ENCODE results near the gene USP10.
"Not testable (repeated sequence)": the region's sequence is repeated elsewhere in the genome, so short reads cannot be mapped to it uniquely, and the experiment has no call there.

The USP10 gene

DNA sequence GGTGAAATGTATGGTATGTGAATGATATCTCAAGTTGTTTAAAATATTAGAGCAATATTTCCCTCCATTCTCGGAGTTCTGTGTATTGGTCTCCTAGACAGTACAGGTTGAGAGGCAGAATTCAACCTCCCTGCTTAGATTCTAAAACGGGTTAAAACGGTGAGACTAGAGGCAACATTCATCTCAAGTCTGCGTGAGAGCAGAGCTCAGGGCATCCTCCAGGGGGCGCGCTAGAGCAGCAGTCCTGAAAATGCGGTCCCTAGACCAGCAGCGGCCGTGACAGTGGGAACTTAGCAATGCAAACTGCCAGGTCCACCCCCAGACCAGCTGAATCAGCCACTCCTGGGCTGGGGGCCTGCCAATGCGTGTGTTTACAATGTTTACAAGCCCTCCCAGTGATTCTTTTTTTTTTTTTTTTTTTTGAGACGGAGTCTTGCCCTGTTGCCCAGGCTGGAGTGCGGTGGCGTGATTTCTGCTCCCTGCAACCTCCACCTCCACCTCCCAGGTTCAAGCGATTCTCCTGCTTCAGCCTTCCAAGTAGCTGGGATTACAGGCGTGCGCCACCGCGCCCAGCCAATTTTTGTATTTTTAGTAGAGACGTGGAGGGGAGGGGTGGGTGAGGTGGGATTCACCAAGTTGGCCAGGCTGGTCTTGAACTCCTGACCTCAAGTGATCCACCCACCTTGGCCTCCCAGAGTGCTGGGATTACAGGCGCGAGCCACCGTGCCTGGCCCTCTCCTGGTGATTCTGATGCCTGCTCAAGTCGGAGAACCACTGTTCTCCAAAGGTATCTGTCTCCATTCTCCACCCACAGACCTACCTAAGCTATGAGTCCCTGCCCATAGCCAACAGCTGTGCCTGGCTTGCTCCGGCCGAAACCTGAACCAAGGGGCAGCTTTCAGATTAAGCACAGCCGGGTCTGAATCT lies 27.3 kb upstream of the USP10 start:
- no peak for DNase-seq (ENCODE audit: low read depth, low spot score)

DNA sequence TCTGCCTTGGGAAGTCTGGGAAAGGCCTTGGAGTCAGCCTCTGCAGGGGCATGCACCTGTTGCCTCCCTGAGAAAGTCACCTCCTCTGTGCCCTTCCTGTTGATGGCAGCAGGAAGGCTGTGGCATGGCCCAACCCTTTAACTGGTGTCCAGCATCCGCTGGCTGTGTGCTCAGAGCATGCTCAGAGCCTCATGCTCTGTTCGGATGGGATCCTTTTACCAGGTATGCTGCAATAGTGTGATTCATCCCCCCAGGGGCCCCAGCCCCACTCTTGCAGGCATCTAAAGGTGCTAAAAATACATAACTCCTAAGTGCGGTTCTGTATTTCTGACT lies 26.6 kb upstream of the USP10 start:
- DNase-seq (ENCODE audit: low read depth, low spot score), result no peak

DNA sequence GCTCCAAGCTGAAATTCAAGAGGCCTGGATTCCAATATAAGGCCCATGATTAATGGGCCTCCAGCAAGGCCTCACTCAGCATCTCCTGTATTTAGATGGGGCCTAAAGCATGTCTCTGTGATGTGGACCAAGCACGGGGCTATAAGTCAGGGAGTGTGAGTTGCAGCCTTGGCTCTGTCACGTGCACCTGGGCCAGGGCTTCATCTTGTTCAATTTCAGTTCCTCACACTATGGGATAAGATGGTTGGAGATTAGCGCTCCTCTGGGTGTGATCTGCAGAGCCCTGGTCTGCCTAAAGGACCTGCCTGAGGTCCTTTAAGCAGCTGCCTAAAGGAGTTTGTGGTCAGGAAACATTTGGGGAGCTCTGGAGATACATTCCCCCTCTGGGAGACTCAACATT lies 26.2 kb upstream of the USP10 start:
- DNase-seq (ENCODE audit: low read depth, low spot score), result no peak

DNA sequence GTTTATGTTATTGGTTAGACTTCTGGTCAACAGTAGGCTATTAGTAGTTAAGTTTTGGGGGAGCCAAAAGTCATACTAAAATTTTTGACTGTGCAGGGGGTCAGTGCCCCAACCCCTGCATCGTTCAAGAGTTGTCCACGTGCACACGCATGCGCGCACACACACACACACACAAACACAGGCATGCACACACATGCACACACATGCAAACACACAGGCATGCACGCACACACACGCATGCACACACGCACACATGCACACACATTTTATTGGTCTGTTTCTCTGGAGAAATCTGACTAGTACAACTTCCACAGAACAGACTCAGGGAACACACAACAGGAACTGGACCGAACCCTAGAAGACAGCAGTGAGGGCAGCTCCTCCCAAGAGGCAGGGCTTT lies 24.4 kb upstream of the USP10 start:
- no peak for DNase-seq (ENCODE audit: low read depth, low spot score)

DNA sequence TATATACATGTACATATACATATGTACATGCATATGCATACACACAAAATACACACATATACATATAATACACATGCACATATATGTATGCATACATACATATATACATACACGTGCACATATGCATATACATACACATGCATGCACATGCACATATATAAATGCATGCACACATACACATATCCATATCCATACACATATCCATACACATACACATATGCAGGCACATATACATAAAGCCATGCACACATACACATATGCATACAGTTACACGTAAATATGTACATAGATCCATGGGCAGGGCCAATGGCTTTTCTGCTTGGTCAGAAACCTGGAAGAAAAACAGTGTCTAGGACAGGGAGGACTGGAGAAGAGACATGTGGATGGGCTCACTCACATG lies 23.9 kb upstream of the USP10 start:
- DNase-seq (ENCODE audit: low read depth, low spot score), result no peak

DNA sequence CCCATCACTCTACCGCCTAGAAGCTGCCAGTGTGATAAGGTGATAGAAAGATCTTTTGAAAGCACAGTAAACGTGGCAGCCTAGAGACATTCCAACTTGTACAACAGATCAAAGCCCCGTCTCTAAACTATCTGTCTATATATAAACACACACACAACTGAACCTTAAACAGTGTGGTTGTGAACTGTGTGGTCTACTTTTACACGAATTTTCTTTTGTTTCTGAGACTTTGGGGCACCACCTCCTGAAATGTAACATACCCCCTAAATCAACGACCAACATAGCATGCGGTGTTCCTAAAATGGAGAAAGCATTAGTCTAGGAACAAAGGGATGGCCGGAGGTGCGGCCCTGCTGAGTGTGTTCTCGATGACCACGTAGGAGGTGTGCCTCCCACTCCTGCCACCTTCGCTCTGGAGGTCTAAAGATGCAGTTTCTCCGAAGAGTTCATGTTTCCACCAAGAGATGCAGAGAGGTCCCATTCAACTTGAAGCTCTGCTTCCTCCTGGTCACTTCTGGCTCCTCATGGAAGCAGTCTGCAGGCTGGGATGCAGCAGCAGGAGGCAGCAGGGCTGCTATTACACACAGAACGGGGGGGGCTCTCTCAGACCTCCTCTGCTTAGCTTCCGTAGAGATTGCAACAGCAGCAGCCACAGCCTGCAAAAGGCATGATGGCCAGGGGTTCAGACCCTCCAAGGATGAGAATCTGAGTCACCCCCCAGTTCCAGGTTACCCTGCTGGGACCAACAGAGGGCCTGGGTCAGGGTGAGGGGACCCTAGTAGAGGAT lies 22.6 kb upstream of the USP10 start:
- no peak for DNase-seq (ENCODE audit: low read depth, low spot score)

DNA sequence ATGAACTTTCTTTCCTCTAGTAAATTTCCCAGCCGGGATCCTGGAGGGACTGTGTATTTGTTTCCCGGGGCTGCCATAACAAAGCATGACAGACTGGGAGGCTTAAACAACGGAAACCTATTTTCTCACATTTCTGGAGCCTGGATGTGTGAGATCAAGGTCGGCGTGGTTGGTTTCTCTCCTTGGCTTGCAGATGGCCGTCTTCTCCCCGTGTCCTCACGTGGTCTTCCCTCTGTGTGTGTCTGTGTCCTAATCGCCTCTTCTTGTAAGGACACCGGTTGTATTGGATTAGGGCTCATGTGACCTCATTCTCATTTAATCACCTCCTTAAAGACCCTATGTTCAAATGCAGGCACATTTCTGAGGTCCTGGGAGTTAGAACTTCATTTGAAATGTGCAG lies 22.0 kb upstream of the USP10 start:
- no peak for DNase-seq (ENCODE audit: low read depth, low spot score)

DNA sequence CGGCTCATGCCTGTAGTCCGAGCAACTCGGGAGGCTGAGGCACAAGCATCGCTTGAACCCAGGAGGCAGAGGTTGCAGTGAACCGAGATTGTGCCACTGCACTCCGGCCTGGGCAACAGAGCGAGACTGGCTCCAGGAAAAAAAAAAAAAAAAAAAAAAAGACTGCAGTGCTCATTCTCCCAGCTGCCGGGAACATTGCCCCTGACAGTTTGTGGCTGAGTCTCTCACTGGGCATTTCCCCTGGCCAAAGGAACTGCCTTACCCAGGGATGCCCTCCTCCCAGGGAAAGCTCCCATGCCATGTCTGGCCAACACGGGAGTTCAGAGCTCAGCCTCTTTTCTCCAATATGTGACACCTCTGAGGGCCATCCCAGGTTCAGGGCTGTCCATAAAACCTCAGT lies 21.3 kb upstream of the USP10 start:
- no peak for DNase-seq (ENCODE audit: low read depth, low spot score)

DNA sequence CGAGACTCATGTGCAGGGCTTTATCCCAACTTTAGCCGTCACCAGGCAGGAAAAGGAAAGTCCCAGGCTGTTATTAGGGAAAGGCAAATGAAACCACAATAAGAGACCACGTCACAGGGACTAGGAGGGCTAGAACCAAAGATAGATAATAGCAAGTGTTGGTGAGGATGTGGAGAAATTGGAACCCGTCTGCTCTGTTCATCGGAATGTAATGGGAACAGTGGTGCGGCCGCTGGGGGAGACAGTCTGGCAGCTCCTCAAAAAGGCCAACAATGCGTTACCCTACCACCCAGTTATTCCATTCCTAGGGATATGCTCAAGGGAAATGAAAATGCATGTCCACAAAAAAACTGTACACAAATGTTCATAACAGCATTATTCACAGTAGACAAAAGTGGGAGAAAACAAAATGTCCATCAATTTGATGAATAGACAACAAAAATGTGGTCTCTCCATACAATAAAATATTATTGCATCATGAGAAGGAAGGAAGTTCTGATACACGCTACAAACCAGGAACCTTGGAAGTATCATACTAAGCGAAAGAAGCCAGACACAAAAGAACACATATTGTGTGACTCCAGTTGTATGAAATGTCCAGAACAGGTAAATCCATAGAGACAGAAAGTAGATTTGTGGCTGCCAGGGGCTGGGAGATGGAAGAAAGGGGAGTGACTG lies 19.5 kb upstream of the USP10 start:
- DNase-seq (ENCODE audit: low read depth, low spot score), result no peak

DNA sequence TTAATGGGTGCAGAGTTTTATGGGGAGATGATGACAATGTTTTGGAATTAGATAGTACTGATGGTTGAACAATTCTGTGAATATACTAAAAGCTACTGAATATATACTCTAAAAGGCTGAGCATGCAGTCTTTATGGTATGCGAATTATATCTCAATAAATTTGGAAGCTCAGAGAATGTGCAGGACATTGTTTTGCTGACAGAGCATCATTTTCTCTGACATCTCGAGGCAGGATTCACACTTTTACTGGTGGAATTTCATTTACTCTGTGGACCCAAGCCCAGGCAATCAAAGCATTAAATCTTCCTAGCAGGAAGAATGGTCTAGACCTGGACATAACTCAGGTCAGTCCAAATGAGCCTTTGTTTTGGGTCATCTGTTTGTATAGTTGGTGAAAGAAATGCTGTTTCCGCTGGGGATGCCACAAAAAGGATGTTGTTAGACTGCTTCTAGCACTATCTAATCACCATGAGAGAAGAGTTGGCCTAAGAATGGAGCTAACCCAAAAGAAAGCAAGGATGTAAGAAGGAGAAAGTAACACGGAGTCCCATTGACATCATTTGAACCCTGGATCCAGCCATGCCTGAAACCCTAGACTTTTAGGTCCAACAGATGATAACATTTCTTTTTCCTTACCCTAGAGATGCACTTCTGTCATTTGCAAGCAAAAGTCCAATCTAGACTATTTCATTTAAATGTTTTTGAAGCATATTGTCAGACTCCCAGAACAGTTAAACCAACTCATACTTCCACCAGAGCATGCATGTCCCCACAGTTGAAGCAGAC lies 18.8 kb upstream of the USP10 start:
- DNase-seq (ENCODE audit: low read depth, low spot score), result no peak

DNA sequence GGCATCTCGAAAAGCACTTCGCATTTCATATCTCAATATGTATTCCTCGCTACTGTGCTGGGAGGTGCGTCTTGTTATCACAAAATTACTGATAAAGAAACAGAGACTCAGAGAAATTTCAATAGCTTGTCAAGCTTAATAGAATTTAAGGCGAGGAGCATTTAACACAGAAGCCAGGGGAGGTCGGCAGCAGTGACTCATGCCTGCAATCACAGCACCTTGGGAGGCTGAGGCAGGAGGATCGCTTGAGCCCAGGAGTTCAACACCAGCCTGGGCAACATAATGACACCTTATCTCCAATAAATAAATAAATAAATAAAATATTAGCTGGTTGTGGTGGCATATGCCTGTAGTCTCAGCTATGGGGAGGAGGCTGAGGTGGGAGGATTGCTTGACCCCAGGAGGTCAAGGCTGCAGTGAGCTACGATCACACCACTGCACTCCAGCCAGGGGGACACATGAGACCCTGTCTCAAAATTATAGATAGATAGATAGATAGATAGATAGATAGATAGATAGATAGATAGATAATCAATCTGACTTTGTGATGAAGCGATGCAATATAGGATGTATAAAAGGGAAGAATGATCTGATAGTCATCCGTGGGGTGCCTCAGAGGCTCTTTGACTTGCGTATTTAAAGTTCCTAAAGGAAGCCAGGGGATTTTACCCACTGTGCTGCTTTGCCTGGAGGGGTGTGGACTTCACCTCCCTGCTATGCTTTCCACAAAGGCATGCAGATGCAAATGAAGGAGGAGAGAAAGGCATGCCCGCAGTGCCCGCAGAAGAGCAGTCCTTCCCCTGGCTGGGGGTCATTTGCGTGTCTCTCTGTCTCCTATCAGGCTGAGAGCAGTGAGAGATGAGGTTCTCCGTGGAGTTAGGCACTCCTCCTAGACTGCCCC lies 15.9 kb upstream of the USP10 start:
- no peak for DNase-seq (ENCODE audit: low read depth, low spot score)

DNA sequence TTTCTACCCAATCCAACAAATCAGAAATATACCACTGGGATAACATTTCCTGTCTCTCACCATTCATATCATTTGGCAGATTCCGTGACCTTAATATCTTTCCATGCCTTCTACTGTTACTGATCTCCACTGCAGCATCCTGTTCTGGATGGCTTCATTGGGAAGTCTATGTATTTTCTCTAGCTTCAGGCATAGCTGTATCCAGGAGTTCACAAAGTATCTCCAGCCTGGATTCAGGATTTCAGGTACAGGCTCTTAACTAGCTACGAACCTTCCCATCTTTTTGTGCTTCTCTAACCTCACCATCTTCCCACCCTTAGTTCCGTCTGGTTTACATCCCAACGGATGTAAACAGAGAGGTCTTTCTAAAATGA lies 15.2 kb upstream of the USP10 start:
- DNase-seq (ENCODE audit: low read depth, low spot score), result no peak

DNA sequence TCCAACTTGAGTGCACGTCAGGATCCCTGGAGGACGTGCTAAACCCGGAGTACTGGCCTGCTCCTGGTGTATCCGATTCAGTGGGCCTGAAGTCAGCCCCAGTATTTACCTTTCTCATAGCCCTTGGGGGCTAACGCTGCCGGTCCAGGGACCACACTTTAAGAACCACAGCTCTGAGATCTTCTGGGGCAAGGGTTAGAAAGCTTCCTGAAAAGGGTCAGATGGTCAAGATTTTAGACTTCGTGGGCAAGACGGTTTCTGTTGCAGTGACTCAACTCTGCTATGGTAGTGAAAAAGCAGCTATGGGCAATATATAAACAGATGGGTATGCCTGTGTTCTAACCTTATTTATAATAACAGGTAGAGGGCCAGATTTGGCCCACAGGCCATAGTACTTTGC lies 14.6 kb upstream of the USP10 start:
- DNase-seq (ENCODE audit: low read depth, low spot score), result no peak

DNA sequence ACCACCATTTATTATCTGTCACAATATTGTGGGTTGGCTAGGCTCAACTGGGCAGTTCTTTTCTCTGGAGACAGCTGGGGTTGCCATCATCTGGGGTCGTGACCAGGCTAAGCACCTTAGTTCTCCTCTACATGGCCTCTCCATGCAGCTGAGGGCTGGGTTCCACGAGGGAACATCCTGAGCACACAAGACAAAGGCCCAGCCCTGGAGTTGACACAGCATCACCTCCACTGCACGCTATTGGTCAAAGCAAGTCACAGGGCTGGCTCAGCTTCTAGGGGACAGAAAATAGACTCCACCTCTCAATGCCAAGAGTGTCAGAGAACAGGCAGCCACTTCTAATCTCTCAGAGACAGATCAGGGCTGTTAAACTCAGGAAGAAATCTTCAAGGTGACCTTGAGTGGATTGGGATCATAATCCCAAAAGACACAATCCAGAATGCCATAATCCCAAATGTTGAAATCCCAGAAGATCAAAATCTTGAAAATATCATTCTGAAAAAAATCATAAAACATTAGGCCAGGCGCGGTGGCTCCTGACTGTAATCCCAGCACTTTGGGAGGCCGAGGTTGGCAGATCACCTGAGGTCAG lies 13.0 kb upstream of the USP10 start:
- no peak for DNase-seq (ENCODE audit: low read depth, low spot score)

DNA sequence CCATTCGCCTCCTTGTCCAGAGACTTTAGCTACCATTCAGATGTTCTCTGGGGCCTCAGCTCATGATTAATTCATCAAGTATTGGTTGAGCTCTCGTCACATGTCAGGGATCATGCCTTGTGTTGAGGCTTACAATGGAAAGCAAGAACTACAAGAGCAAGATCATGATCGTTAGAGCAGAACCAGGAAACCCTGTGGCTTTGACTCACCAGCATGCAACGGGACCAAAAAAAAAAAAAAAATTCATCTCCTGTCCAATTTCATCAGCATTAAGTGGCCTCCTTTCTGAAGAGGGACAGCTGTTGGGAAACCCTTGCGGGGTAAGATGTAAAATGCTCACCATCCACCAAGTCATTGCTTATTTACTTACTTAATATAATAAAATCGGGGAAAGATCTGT lies 12.1 kb upstream of the USP10 start:
- DNase-seq (ENCODE audit: low read depth, low spot score), result no peak

DNA sequence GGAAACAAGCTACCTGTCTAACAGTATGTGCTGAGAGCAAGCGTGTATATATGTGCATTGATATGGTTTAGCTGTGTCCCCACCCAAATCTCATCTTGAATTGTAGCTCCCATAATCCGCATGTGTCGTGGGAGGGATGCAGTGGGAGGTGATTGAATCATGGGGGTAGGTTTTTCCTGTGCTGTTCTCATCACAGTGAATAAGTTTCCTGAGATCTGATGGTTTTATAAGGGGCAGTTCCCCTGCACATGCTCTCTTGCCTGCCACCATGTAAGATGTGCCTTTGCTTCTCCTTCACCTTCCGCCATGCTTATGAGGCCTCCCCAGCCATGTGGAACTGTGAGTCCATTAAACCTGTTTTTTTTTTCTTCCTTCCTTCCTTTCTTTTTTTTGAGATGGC lies 11.6 kb upstream of the USP10 start:
- DNase-seq (ENCODE audit: low read depth, low spot score), result not testable (repeated sequence)

DNA sequence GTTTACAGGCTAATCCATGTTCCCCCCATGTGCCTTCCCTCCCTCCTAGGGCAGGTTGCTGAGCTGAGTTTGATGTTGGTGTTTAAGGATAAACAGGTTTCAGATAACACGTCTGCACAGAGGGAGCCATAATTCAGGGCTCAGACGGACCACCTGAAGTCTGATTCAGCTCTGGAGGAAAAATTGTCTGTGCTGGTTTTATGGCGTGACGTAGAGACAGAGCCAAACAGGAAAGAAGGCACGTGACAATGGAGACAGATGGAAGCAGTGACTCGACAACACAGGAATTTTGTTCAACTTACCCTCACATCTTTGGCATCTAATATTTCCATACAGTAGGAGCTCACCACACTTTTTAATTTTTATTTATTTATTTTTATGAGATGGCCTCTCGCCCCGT lies 10.7 kb upstream of the USP10 start:
- no peak for DNase-seq (ENCODE audit: low read depth, low spot score)

DNA sequence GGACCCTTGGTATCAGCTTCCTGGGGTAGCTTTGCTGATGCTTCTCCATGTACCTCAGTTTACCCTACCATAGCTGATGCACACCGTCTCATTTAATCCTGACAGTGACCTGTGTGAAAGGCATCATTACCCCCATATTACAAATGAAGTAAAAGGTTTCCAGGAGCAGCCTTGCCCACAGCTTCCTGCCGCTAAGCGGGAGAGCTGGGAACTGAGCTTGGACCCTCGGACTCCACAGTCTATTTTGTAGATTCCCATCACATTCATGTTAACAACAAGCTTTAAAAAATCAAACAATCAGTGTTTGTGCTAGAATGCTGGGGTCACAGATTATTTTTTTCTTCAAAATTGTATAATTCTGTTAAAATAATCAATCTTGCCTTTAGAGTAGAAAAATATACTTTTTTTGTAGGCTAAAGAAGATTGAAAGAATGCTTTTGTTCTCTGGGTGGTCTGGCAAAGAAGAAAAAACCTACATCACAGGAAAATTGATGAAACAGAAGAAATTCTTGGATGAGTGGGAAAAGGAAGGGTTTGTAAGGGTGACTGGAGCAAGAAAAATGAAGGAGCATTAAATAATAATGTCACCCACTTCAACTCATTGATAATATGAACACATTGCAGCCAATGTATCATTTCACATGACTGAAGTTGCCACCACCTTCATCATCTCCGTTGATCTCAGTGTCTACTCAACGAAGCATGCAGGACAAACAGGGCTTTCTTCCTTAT lies 9.5 kb upstream of the USP10 start:
- no peak for DNase-seq (ENCODE audit: low read depth, low spot score)

DNA sequence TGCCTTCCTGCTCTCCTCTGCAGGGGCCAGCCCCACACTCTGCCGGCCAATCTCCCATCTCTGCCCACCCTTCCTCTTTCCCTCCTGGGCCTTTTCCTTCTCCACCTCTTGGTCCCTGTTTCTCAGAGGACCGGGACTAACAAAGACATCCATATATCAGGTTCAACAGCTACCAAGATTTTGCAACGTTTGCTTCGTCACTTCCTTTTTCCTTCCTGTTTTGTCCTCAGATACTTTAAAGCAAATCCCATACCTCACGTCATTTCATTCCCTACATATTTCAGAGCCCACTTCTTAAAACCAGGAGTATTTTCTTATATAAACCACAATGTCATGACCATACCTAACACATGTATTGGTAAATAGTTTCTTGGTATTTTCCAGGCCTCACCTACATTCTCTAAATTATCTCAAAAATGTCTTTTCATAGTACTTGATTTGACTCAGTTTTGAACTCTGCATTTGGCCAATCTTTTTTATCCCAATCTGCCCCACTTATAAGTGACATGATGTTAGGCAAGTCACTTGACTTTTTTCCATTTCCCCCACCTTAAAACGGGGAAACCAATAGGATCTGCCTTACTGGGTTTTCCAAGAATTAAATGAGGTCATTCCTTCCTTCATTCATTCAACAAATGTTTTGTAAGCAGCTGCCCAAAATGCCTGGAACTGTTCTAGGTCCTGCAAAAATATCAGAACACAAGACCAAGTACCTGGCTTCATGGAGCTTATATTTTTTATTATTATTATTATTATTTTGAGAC lies 7.2 kb upstream of the USP10 start:
- DNase-seq (ENCODE audit: low read depth, low spot score), result no peak
